Measurements from ENCODE around the gene TBC1D7.

Gene TBC1D7

DNA sequence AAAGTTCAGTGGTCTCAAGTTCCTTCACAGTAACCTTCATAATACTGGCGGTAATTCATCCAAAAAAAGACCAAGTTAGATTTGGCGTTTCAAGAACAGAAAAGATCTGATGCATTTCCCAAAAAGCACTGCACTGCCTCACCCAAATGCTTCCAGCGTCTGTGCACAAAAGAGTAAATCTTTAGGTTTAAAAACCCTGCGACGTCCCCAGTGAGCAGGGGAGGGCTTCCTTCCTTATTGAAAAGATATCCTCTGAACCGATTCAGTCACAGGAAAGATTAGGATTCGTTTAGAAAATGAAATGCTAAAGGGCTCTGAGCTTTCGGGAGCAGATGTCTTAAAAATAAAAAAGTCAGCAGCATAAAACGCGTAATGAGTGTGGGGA is 654 bp downstream of the TBC1D7 start:
- in situ Hi-C loops (cut with MboI; ENCODE audit: low sequenced_read_pairs): loop anchor here (25.0 kb wide), 2 partner anchors 210 to 735 kb away; no protein-coding TSS in a partner anchor

DNA sequence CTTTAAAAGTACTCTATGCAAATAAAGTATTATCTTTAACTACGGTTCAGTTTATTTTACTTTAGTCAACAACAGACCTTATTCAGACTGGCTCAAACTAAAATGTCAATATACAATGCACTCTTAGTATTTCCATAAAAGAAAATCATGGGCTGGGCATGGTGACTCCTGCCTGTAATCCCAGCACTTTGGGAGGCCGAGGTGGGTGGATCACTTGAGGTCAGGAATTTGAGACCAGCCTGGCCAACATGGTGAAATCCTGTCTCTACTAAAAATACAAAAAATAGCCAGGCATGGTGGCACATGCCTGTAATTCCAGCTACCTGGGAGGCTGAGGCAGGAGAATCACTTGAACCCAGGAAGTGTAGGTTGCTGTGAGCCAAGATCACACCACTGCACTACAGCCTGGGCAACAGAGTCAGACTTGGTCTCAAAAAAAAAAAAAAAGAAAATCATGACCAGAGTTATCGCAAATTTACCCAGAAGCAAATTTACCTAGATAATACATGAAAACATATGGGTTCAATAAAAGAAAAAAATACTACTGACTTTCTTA is 2.2 kb downstream of the TBC1D7 start:
- in situ Hi-C loops (cut with MboI; ENCODE audit: low sequenced_read_pairs): loop anchor here (25.0 kb wide), 2 partner anchors 211 to 736 kb away; no protein-coding TSS in a partner anchor

DNA sequence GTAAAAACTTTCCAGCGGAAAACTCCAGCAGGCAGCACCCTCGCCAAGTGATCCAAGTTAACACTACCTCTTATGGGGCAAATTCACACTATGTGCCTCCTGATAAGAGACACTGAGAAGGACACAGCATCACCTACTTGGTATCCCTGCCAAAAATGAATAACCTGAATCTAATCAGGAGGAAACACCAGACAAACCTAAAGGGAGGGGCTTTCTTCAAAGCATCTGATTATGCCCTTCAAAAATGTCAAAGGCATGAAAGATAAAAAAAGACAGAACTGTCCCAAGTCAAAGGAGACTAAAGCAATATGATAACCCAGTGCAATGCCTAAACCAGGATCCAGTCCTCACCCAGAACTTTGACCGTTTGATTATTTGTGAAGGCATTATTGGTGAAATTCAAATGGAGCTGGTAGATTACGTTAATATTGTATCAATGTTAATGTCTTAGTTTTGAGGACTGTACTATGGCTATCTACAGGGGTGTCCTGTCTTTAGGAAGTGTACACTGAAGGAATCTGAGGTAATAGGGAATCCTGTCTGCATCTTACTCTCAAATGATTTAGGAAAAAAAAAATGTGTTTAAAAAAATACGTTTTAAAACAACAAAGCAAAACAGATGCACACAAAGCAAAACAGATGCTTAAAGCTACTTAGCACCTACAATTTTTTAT is 8.3 kb downstream of the TBC1D7 start:
- in situ Hi-C loops (cut with MboI; ENCODE audit: low sequenced_read_pairs): no loop called here

DNA sequence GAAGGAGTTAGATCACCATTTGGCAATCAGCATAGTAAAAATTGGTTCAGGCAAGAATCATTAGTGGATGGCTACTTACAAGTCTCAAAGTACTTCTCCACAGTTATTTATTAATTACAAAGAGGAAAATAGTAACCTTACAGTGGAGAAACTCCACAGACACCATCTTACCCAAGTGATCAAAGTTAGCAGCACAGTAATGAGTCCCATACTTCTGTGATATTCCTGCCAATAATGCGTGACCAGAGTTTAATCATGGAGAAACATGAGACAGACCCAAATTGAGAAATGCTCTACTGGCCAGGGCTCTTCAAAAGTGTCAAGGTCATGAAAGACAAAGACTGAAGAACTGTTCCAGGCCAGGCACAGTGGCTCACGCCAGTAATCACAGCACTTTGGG is 9.5 kb downstream of the TBC1D7 start:
- in situ Hi-C loops (cut with MboI; ENCODE audit: low sequenced_read_pairs): no loop called here

DNA sequence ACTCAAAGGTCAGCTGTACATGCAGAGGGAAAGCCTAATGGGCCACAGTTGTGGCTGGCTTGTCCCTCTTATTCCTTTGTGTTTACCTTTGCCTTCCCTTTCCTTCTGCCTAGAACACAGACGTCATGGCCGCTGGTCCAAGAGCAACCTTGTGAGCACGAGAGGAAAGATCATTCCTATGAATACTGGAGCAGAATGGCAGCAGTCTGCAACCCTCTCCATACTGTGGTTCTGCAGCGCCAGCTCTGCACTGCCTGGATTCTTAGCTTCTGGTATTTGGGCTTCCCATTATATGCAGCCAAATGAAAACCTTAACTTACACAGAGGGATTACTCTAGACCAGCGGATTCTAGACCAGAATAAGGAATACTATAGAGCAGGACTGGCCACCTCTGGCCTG is 12.4 kb downstream of the TBC1D7 start:
- in situ Hi-C loops (cut with MboI; ENCODE audit: low sequenced_read_pairs): no loop called here

DNA sequence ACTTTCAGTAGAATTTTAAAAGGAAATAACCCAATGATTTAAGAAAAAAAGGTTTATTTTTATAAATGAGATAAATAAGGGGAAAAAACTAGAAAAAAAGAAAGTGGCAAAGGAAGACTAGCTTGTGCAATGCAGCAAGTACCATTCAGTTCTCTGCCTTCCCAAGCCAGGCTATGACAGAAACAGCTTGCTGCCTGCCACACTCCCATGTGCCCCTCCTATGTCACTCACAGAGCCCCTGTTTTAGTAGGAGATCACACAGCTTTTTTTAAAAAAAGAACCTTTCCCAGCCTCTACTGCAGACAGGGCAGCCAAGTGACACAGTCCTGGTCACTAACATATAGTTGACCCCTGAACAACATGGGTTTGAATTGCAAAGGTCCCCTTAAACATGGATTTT is 13.5 kb downstream of the TBC1D7 start:
- in situ Hi-C loops (cut with MboI; ENCODE audit: low sequenced_read_pairs): no loop called here

DNA sequence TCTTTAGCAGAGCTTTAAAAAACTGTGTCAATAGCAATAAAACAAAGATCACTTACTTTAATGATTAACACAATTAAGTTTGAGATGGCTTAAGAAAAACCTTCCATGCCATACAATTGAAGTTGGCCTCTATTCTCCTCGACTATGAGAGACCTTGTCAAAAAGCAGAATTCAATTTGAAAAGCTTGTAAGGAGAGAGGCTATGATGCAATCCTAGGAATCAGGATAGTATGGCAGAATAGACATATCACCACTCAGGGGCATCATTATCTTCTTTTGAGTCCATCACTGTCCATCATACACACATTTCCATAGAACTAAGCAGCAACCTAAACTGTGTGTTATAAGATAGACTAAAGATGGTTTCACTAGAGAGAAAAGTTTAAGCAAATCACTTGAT is 17.2 kb downstream of the TBC1D7 start:
- in situ Hi-C loops (cut with MboI; ENCODE audit: low sequenced_read_pairs): no loop called here

DNA sequence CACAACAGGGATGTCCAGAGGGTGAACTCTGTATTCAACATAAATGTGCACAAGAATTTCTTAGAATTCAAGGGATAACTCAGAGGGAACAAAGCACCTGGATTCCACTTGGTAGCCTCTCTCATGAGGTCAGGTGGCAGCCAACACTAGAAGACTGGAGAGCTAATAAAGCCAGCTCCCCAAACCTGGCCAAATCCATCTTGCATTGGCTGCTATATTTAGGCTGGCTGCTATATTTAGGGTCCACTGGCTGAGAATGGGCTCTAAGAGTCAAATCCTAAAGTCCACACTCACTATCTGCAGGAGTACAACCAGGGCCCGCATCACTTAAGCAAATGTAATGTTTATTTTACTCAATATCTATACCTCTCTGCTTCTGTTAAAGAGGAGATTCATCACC is 20.0 kb downstream of the TBC1D7 start:
- in situ Hi-C loops (cut with MboI; ENCODE audit: low sequenced_read_pairs): no loop called here

DNA sequence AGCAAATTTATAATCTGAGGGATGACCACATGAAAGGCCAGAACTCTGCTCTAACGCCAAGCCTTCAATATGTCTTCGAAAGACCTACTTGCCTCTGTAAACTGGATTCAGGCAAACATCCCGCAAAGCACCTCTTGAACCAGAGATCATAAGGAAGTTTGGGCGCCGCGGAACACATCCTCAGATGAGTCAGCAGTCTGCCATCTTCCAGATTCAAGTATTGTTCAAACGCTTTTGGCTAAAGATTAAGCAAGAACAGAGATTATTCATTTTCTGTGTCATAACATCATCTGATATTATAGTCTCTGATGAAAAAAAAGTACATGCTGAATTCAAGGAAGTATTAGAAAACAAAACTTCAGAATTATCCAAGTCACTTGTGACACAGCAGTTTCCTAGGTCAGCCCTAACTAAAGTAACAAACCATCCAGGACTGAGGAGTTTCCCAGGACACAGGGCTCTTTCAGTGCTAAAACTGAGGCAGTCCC is 20.8 kb downstream of the TBC1D7 start:
- in situ Hi-C loops (cut with MboI; ENCODE audit: low sequenced_read_pairs): no loop called here

DNA sequence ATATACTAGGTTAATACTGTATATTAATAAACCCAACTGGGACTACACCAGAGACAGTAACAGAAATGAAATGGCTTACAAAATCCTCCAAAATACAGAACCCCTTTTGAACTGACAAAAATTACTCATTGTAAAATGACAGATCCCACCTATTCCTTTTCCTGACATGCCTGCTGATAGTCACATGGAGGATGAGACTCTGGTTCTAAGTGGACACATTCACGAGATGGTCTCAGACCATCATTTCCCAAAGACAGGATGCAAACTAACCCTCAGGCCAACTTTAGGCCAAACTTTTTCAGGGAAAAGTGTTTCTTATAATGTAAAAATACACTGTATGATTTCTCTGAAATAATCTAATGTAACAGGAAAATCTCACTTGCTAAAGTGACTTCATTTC is 22.5 kb downstream of the TBC1D7 start:
- in situ Hi-C loops (cut with MboI; ENCODE audit: low sequenced_read_pairs): no loop called here

DNA sequence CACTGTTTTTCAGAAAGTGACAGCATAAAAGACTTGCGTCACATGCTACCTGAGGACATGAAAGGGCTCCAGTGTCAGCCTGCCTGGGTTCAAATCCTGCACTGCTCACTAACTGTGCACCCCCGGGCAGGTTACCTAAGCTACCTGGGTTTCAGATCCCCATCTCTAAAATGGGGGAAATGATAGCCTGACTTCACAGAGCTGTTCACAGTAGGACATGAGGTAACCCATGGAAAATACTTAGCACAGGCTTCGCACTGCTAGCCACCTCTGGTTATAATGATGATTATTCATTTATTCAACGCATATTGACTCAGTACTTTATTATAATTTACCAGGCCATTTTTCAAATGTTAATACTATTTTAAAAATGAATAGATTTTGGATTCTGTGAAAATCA is 23.0 kb downstream of the TBC1D7 start:
- in situ Hi-C loops (cut with MboI; ENCODE audit: low sequenced_read_pairs): no loop called here

DNA sequence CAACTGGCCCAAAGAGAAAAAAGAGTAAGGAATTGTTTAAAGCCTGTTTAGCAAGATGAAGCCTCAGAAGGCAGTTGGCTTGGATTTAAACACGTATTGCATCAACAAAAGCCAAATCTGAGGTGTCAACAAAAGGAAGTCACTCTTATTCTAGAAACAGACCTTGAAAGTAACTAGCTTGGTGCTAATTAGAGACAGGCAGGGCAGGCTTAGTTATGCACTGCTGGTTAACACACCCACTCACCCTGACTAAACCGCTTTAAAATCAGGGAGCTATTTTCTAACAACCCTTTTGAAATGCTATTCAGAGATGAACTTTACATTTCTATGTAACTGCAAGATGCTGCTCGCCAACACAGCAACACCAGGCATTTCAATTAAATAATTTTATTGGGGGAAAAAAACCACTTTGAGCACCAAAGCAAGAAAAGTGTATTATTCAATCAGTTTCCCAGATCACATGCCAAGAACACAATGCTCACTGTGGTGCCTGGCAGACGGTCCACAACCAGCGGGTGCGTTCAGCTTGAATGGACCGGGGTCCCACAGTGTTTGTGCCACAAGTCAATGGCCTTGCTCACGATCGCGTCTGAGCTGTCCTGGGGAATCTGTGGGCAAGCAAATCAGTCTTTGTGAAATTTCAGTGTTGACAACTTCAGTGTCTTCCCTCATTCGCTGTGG is 23.6 kb downstream of the TBC1D7 start:
- in situ Hi-C loops (cut with MboI; ENCODE audit: low sequenced_read_pairs): no loop called here

DNA sequence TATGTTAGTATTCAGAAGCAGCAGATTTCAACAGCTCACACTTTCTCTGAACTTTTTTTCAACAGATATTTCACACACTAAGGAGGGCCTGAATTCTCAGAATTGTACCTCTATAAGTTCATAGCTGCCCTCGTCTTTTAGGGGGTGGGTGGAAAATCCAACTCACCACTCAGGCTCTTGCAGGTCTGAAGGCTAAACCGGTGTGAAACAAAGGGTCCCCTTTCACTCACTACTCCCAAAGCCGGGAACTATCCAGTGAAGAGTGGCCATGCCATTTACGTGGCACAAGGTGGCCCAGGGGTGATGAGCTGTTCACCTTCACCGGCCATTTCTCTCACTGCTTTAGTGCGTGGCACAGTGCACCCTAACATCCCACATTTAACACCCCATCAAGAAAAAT is 24.2 kb downstream of the TBC1D7 start:
- in situ Hi-C loops (cut with MboI; ENCODE audit: low sequenced_read_pairs): no loop called here

DNA sequence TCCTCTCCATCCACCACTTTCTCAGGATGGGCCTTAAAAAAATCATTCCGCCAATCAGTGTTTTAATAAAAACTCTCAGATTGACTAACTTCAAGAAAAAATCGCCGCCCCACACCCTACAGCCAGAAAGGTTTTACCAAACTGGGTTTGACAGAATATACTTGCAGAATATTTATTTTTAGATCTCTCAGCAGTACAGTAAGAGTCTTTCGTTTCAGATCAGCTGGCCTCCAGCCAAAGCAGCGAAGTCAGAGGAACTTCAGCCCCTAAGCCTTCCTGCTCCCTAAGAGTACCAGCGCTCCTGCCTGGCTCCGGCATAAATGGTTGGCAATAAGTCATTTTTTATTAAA is 24.7 kb downstream of the TBC1D7 start:
- in situ Hi-C loops (cut with MboI; ENCODE audit: low sequenced_read_pairs): no loop called here

DNA sequence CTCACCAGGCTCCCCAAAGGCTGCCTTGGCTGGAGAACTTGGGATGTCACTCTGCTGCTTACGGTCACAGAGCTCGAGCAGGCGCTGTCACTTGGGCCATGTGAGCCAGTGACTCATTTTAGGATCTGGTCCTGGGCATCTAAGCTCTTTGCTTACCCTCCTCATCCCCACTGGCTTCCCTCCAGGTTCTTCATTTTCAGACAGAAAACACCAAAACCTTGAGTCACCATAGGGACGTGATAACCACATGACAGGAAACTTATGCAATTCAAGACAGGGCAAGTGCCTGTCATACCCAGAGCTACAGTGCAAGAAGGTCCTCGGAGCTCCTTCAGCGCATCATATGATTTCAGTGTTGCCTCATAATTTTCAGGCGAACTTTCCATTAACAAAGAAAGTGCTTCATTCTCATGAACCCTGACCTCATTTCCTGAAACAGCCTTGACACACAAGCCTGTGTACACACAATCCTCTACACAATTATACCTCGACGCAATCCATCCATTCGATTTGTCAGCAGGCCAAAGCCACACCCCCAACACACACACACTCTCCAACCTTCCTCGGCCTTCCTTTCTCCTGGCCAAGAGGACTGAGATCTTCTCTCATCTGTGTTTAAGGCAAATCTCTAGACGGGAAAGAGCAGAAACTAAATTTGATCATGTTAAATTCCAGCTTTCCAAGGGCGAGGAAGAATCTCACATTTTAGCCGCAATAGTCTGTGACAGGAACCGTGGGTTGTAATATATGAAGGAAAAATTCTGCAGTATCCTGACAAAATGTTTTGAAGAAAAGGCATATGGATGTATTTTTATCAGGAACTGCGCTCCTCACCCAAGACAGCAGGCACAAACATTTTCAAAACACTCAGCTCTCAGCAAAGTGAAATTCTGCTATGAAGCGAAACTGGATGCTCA is 25.3 kb downstream of the TBC1D7 start:
- in situ Hi-C loops (cut with MboI; ENCODE audit: low sequenced_read_pairs): no loop called here

DNA sequence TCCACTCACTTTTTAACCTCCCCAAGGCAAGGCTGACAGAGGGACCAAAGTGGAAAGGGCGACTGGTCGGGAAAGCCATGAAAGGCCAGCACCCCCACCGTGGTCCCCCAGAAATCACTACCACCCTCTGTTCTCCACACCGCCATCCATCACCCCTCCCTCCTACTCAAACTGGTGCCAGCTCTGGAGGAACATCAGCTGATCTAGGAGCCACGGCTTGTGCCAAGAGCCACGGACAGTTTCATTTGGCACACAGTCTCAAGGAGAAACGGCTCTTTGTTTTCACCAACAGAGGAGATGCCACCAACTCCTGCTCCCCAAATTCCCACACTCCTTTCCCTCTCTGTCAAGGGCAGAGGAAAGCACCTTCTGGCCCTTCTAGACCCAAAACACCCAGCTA is 26.0 kb downstream of the TBC1D7 start:
- in situ Hi-C loops (cut with MboI; ENCODE audit: low sequenced_read_pairs): no loop called here

DNA sequence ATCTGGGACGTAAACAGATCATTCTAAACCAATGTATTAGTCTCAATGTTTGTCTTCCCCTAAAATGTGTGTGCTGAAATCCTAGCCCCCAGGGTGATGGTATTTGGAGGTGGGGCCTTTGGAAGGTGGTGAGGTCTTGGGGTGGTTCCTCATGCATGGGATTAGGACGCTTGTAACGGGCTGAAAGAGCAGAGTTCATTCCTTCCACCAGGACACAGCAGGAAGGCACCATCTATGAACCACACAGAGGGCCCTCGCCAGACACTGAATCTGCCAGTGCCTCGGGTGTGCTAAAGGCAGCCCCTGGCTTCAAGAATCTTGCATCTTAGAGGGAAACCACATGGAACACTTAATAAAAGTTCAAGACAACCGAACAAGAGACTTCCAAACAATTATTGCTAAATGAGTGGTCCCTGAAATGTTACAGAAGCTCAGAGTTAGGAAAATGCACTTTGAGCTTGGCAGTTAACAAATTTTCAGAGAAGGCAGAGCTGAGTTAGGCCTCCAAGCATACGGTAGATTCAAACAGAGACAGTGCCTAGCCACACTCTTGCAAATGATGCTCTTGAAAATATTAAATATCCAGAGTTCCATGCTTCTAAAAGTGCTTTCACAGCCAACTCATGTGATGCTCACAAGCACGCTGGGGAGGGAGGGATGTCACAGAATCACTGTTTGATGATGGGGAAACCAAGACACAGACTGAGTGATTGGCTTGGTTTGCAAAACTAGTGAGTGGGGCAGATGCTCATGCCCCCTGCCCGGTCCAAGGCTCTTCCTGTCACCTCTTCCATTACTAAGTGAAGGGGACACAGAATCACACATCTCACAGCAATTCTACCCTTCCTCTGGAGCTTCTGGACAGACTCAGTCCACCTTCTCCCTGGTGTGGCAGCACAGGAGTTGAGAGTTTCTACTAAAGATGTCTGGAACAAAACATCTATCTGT is 27.4 kb downstream of the TBC1D7 start:
- in situ Hi-C loops (cut with MboI; ENCODE audit: low sequenced_read_pairs): no loop called here

DNA sequence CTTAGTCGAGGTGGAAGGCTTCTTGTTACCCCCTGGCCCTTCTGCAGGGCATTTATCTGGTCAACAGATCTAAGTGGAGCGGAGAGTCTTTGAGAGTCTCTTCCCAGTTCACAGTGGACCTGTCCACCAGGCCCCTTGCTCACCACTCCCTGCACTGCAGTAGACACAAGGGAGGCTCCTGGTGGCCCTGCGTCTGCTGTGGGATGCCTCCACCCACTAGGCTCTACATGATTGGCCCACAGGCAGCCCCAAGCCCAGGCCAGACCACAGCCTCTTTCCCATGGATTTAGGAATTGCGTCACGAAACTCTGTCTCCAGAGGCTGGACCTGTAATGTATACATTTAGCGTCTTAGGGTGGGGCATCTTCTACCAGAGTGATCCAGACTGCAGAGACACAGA is 28.4 kb downstream of the TBC1D7 start:
- in situ Hi-C loops (cut with MboI; ENCODE audit: low sequenced_read_pairs): no loop called here

DNA sequence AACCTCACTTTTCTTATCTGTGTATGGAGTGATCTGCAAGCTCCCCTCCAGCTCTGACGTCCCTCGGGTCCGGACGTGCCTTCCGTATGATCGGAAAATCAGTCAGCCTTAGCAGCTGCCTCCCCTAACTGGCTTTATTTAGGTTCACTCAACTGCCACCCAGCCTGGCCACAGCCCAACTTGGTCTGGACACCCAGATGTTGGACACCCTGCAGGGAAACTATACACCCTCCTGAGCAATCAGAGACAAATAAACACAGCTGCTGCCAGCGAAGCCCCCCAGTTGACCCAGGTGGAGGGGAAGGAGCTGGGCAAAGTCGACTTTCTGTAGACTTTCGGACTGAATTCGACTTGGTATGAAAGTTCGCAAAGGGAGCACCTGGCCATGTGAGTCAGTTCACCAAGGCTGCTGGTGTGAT is 28.9 kb downstream of the TBC1D7 start:
- in situ Hi-C loops (cut with MboI; ENCODE audit: low sequenced_read_pairs): no loop called here

DNA sequence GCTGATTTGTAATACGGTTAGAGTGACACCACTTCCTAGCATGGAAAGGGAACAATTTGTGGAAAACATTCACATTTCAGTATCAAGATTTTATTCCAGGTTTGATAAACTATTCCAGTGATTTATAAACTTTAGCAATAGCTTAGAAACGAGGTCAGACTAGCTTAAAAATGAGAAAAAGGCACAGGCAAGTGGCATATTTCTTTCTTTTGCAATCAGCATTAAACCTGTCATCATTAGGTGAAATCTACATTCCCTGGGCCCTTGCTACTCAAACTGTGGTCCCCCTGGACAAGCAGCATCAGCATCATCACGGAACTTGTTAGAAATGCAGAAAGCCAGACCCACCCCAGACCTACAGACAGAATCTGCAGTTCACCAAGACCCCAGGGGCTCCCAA is 29.9 kb downstream of the TBC1D7 start:
- in situ Hi-C loops (cut with MboI; ENCODE audit: low sequenced_read_pairs): no loop called here

All from HL-60/S4 (cell line).